Esophagus mucosa (tissue), 1 donor: ENCODE measurements around the gene TBC1D32. TPM values are rescaled to one million over a fixed set of nuclear protein-coding genes. Genes with fewer than 3 reads are reported as not detected.
A peak's percentile ranks its signal among the peaks of the same experiment; 100 is the strongest.
"Not testable (repeated sequence)": the region's sequence is repeated elsewhere in the genome, so short reads cannot be mapped to it uniquely, and the experiment has no call there.

Experiments
- ATAC-seq: fragments of 200-7000 bp; cut with Tn5 transposase; one replicate; pipeline ENCODE4 v1.9.1; 2020
- total RNA-seq: library from RNA; stranded (reverse); gene quantifications from one replicate; pipeline ENCODE4 v1.2.4, GENCODE V29; 2023
- donor health status: DM: yes; HTN: yes; CAD: no.

Gene TBC1D32
- total RNA-seq, 1 donor from 2014 or later = 6.0 TPM

DNA sequence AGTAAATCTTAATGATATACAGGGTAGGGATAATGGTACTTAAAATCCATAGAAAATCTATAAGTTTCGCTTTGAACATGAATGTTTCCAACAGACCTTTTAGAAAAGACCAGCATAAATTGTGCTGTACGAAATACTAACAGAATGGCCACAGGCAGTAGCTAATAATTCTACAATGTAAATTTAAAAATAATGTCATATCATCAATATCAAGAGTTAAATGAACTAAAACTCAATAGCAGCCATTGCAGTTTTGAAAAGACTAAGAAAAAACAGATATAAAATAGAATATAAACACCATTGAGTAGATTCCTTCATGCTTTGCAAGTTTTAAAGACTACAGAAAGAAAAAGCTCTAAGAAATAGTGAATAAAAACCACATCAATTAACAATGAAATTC, 14.7 kb downstream of the TBC1D32 start:
- no peak for ATAC-seq

DNA sequence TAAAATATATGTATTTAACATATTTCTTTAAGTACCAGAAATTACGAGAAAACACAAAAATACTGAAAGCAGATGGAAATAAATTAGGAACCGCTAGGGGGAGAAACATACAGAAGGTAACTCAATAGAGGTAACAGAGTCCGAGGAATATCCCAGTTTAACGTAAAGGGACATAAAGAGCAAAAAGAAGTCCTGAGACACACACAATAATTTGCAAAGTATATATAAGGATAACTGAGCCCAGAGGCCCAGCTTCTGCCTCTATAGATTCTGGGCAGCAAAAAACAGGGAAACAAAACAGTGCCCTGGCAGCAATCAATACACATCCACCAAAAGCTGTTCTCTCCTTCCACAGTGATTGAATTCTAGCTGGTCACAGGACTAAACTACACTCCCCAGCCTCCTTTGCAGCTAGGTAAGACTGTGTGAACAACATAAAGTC, 15.1 kb downstream of the TBC1D32 start:
- no peak for ATAC-seq

DNA sequence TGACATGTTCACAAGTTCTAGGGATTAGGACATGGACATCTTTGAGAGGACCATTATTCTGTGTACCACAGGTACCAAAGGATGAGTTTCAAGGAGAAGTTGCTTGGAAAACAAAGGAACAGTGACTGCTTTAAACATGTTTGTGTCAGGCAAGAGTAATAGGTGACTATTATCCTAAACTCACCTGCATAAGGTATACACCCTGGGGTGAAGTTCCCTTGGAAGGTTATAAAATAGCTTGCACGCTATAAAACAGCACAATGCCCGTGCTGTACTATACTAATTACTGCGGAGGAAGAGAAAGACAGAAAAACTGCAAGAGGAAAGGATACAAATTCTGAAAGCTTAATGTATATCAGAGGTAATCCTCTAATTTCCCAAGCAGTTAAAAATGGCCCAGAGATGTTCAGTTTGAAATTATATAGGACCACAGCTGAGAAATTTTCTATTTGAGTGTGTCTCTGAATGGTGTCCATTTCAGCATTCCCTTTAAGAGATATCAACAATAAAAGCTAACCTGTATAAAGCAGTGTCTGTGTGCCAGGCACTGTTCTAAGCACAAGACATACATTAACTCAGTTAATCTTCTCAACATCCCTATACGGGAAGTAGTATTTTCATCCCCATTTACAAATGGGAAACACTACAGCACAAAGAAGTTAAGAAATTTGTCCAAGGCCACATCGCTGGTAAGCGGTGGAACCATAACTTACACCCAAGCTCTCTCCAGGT, 19.7 kb downstream of the TBC1D32 start:
- no peak for ATAC-seq

DNA sequence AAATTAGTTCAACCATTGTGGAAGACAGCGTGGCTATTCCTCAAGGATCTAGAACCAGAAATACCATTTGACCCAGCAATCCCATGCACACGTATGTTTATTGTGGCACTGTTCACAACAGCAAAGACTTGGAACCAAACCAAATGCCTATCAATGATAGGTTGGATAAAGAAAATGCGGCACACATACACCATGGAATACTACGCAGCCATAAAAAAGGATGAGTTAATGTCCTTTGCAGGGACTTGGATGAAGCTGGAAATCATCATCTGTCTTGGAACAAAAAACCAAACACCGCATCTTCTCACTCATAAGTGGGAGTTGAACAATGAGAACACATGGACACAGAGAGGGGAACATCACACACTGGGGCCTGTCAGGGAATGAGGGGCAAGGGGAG, 22.5 kb downstream of the TBC1D32 start:
- ATAC-seq = not testable (repeated sequence)

DNA sequence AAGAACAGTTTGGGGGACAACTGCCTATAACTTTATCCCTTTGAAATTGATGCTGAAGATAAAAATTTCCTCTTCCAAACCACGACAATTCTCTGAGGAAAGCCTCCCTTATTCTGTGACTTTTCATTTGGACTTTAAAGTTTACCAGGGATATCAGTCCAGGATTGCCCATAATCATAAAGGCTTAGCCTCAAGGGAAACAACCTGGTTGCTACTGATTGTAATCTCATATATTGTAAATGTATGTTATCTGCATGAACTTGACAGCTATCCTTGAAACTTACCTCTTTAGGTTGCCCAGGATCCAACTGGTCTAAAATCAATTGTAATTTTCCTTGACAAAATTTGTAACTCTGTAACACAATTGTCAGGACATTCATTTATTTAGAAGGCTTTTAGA, 23.8 kb downstream of the TBC1D32 start:
- ATAC-seq = no peak

DNA sequence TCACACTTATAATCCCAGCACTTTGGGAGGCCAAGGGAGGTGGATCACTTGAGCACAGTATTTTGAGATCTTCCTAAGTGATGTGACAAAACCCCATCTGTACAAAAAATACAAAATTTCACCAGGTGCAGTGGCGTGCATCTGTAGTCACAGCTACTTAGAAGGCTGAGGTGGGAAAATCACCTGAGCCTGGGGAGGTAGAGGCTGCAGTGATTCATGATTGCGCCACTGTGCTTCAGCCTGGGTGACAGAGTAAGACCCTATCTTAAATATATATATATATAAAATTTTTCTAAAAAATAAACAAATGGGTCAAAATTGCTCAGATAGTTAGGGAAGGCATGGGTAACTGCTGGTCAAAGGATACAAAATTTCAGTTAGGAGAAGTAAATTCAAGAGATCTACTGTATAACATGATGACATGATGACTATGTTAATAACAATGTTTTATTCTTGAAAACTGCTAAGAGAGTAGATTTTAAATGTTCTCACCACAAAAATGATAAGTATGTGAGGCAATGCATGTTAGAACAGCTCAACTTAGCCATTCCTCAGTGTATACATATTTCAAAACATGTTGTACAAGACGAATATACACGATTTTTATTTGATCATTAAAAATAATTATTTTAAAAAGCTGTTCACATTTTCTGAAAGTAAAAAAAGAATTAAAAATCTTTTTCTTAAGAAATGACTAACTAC, 24.4 kb downstream of the TBC1D32 start:
- ATAC-seq = no peak

DNA sequence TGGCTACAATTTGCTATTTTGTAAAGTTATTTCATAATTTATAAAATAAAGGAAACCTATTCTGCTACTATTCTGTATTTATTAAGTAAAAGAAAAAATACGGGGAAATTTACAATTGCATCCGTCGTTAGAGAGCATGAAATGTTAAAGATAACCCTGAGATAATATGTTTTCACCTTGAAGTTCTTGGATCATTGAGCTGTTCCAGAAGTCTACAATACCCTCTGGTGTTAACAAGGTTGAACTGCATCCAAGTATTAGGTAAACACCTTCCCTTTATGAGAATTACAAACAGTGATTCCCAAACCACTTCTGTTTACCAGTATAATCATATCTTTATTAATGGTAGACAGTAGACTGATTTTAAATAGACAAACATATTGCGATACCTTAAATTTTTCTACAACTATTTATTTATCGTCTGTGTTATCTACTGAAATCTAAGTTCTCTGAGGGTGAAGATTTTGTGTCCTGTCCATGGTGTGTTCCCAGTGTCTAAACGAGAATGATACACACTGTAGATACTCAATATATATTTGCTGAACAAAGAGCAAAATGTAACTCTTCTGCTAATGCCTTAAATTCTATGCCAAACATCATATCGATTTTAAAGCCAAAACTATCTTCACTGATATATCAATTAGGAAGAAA, 28.2 kb downstream of the TBC1D32 start:
- ATAC-seq = peak; percentile 53

DNA sequence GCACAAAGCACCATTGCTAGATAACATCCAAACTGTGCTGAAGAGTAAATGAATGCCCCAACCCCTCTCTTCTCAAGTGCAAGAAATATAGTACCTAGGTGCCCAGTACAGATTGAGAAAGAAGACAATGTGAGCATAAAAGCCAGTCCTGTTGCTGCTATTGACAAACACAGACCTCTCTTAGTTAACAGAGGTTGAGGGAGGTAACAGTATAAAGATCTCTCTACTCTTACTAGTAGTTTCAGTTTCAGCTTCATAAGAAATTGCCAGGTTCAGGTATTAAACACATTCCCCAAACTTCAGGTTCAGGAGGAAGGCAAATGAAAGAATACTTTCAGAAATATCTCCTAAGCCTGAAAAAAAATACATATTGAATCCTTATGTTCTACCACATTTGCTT, 31.4 kb downstream of the TBC1D32 start:
- no peak for ATAC-seq

DNA sequence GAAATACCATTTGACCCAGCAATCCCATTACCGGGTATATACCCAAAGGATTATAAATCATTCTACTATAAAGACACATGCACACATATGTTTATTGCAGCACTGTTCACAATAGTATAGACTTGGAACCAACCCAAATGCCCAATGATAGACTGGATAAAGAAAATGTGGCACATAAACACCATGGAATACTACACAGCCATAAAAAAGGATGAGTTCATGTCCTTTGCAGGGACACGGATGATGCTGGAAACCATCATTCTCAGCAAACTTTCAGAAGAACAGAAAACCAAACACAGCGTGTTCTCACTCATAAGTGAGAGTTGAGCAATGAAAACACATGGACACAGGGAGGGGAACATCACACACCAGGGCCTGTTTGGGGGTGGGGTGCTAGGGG, 33.1 kb downstream of the TBC1D32 start:
- not testable (repeated sequence) for ATAC-seq

DNA sequence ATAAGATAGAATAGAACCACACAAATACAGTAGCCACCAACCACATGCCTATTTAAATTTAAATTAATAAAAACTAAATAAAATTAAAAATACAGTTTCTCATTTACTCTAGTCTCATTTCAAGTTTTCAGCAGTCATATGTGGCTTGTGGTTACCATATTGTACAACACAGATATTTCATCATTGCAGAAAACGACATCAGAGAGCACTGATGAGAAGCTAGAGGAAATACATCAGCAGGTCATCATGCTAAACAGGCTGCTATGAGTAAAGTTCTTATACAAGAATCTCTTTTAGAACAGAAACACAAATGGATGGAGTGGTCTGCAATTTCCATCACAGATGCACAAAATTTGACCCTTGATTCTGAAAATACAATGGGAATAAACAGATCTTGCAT, 36.6 kb downstream of the TBC1D32 start:
- ATAC-seq = no peak

DNA sequence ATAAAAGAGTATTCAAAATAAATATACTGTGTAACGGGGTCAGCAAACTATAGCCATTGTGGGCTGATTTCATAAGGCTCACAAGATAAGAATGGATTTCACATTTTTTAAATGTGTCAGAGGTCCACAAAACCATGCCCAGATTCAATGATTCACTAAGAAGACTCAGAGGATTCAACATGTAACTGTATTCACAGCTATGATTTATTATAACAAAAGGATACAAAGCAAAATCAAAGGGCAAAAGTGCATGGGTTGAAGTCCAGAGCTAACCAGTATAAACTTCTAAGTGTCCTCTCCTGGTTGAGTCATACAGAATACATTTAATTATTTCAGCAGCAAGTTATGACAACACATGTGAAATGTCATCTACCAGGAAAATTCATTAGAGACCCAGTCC, 49.2 kb downstream of the TBC1D32 start:
- no peak for ATAC-seq

DNA sequence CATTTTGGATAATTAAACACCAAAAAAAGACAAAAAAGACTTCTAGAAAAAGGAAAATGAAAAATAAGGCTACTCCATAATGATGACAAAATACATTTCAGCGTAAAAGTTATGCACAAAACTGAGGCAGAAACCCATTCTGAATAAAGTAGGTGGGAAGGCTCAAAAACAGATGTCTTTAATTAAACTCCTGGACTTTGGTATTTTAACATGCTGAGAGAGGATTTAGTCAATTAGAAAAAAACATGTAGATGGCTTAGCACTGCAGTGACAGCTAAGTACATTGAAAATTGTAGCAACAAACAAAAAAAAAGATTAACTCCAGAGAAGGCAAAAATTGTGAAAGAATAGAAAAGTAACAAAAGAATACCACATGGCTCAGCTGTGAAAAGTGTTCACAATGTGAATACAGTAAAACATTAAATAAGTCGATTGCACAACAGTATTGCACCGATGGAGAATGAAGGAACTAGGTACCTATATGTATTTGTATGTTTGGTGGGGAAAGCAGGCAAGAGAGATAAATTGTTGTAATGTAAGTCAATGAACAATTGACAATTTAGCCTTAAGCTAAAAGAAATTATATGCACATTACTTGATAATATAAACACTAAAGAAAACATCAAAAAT, 59.5 kb downstream of the TBC1D32 start:
- no peak for ATAC-seq

DNA sequence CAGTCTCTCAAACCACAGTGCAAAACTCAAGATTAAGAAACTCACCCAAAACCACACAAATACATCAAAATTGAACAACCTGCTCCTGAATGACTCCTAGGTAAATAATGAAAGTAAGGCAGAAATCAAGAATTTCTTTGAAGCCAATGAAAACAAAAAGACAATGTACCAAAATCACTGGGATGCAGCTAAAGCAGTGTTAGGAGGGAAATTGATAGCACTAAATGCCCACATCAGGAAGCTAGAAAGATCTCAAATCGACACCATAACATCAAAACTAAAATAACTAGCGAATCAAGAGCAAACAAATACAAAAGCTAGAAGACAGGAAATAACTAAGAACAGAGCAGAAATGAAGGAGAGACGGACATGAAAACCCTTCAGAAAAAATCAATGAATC, 70.5 kb downstream of the TBC1D32 start:
- no peak for ATAC-seq

DNA sequence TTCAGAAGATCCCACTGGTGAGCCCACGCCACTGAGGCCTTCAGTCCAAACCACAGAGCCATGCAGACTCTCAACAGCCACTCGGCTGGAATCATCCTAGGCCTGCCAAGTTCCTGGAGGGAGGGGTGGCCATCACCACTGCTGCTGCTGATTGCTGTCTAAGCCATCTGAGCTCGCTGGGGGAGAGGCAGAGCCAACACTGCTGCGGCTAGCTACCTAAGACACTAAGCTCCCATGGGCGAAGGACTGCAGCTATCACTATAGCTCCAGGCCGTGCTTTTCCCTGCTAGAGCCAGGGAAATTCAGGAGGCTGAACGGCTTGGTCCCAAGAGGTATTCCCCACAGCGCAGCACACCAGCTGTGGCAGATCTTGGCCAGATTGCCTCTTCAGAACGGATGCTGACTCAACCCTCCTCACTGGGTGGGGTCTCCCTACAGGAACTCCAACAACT, 73.6 kb downstream of the TBC1D32 start:
- ATAC-seq = no peak

DNA sequence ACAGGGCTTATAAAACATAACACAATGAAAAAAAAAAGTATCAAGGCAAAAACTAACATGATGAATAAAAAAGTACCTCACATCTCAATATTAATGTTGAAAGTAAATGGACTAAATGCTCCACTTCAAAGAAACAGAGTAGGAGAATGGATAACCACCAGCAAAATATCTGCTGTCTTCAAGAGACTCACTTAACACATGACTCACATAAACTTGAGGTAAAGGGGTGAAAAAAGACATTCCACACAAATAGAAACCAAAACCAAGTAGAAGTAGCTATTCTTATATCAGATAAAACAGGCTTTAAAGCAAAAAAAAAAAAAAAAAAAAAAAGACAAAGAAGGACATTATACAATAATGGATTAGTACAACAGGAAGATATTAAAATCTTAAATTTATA, 86.9 kb downstream of the TBC1D32 start:
- no peak for ATAC-seq

DNA sequence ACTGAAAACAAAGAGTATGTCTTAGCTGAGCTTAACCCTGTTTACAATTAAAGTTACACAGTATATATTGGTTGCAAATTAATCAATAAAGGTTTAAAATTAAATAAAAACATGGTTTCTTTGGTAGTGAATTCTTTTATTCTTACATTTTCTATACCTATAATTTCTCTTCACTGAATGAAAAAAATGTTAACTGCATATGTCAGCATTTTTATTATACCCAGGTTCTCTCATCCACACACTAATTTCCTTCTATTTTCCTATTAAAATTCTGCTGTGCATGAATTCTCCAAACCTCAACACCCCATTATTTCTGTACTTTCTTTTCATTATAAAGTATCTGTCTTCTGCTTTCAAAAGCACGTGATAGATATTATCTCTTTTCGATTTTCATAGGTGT, 91.9 kb downstream of the TBC1D32 start:
- no peak for ATAC-seq

DNA sequence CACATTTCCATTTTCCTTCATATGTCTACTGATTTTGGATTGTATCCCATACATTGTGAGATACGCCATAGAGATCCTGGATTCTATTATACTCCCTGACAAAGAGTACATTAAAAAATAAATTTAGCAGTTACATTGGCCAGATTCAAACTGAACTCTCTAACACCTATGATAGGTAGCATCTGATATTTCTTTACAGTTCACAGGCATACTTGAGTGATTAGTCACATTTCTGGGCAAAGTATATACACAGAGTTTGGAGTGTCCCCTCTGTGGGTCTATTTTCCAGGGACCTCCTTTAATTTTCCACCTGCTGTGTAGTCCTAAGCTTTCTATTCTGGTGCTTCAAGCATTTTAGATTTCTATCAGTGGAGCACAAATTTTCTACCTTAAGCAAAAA, 96.4 kb downstream of the TBC1D32 start:
- ATAC-seq = no peak

DNA sequence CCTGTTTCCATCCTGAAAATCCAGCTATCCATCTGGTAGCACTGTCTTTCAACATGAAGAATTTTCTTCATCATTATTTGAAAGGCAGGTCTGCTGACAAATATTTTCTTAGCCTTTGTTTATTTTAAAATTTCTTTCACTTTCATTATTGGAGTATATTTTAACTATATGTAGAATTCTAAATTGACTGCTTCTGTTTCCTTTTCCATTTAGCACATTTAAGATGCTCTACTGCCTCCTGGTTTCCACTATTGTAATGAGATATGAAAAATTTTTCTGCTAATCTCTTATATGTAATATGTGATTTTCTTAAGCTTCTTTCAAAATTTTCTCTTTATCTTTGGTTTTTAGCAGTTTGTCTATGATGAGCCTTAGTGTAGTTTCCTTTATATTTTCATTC, 97.3 kb downstream of the TBC1D32 start:
- no peak for ATAC-seq

DNA sequence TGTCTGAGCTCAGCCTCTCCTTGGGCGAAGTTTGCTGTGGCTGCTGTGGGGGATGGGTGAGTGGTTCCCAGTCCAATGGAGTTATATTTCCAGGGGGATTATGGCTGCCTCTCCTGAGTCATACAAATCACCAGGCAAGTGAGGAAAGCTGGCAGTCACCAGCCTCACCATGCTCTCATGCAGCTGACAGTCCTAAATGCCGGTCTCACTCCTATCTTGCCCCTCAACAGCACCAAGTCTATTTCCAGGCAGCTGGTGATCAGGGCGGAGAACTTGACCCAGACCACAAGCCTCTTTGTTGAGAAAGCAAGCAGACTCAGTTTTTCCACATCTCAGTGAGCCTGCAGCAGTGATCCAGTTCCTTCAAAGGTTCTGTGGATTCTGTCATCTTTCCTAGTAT, 98.9 kb downstream of the TBC1D32 start:
- no peak for ATAC-seq

DNA sequence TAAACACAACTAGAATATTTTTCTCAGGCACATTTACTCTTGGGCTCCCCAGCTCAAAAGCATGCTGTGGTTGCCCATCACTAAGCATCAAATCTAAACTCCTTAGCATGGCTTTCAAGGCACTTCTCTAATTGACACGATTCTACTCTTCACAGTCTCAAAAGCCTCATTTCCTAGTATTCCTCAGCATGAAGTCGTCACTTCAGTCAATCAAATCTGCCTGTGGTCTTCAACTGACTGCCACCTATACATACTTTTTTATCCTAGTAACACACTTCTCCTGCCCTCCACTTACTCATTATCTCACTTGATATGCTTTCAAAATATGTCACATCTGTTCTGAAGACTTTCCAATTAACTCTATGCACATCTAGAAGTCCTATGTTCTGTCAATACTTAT, 110.3 kb downstream of the TBC1D32 start:
- no peak for ATAC-seq

DNA sequence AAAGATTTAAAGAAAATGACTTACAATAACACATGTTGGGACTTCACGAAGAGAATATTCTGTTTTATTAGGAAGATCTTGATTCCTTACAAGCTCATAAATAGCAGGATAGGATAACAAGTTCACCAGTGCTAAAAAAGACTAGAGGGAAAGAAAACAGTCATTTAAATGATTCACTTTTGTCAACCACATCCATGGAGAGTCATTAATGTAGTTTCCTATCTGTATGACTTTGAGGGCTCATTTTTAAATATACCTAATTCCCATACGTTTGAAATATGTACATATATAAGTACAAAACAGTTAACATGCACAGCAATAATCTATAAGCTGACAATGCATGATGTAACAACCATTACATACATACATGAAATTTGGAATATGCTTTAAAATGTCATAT, 111.1 kb downstream of the TBC1D32 start:
- ATAC-seq = no peak

DNA sequence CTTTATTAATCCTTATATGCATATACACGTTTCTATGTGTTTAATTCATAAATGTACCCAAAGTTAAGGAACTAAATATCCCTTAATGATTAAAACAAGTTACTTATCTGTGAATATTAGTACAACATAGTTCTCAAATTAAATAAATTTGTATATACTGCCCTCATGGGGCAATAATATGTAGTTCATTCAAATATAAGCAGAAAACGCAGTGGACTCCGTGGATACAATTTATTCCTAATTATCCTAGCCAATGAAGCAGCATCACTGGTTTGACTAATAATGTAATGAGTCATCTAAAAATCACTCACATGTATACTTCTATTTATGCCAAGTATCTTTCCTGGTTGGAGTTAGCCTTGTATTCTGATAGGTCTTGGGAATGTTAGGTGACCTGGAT, 111.6 kb downstream of the TBC1D32 start:
- ATAC-seq = peak; percentile 69

DNA sequence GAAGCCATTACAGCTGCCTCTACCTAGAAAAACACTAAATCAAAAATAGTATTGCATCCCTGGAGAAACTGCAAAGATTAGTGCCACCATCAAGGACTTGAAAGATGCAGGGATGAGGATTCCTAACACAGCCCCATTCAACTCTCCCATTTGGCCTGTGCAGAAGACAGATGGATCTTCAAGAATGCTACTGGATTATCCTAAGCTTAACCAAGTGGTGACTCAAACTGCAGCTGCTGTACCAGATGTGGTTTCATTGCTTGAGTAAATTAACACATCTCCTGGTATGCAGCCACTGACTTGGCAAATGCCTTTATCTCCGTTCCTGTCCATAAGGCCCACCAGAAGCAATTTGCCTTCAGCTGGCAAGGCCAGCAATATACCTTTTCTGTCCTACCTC, 117.4 kb downstream of the TBC1D32 start:
- ATAC-seq = no peak
